ENCODE measurements around the gene COX8A.
"Not testable (repeated sequence)": the region's sequence is repeated elsewhere in the genome, so short reads cannot be mapped to it uniquely, and the experiment has no call there.

COX8A gene

GRCh38 chr11:63970902-63971301, 3.5 kb upstream of the COX8A start:
- DNase-seq = no peak

- DNase-seq = not testable (repeated sequence)
Measured at GRCh38 chr11:63973912-63974258, 535 bp upstream of the COX8A start.

- no peak for DNase-seq
Measured at GRCh38 chr11:63978551-63979239, 4.3 kb downstream of the COX8A start.

- DNase-seq = no peak
Measured at GRCh38 chr11:63979426-63979825, 5.0 kb downstream of the COX8A start.

- peak; percentile 57 for DNase-seq
Measured at GRCh38 chr11:63985812-63986155, 11.4 kb downstream of the COX8A start.

- DNase-seq = peak; percentile 76 to 82
Measured at GRCh38 chr11:63986156-63986931, 11.9 kb downstream of the COX8A start, which contains the start of gene OTUB1. Gene OTUB1 (plus strand): TSS chr11:63986438. CDS start chr11:63986457, 19 bp downstream.

- no peak for DNase-seq
Measured at GRCh38 chr11:63986932-63987513, 12.6 kb downstream of the COX8A start.

GRCh38 chr11:63991558-63991957, 17.1 kb downstream of the COX8A start:
- no peak for DNase-seq

GRCh38 chr11:63993100-63993499, 18.7 kb downstream of the COX8A start:
- no peak for DNase-seq

- no peak for DNase-seq
Measured at GRCh38 chr11:63993993-63994392, 19.6 kb downstream of the COX8A start.

GRCh38 chr11:63996512-63996911, 22.1 kb downstream of the COX8A start:
- no peak for DNase-seq

- DNase-seq = no peak
Measured at GRCh38 chr11:63997104-63997700, 22.8 kb downstream of the COX8A start.

GRCh38 chr11:63997801-63998337, 23.4 kb downstream of the COX8A start:
- DNase-seq = no peak

- no peak for DNase-seq
Measured at GRCh38 chr11:63998558-63999348, 24.3 kb downstream of the COX8A start.

- peak; percentile 56 to 58 for DNase-seq
Measured at GRCh38 chr11:63999349-64000025, 25.1 kb downstream of the COX8A start.

- DNase-seq = peak; percentile 67 to 71
Measured at GRCh38 chr11:64000026-64000739, 25.8 kb downstream of the COX8A start.

GRCh38 chr11:64000740-64001483, 26.5 kb downstream of the COX8A start:
- DNase-seq = no peak

- DNase-seq = no peak
Measured at GRCh38 chr11:64001484-64002420, 27.3 kb downstream of the COX8A start.

Measured in stimulated activated CD4-positive, alpha-beta T cell treated with anti-CD3 and anti-CD28 coated beads, Interleukin-2, amount 100 ng/mL, for 48 hours (primary cell).